Measurements from ENCODE around the gene PLA2R1.

Gene PLA2R1

GRCh38 chr2:160015746-160016145 is 46.7 kb downstream of the PLA2R1 start (continued):
- no peak for TF ChIP-seq REST (tag by site-specific recombination; IDR thresholded peaks at IDR 0.05)
- no peak for TF ChIP-seq TCF7L2 (IDR thresholded peaks at IDR 0.05; ENCODE audit: borderline replicate concordance, low read depth, low read length)
- TF ChIP-seq PRDM1 (tag by site-specific recombination; IDR thresholded peaks at IDR 0.05) = no peak
- no peak for TF ChIP-seq ZNF202 (tag by site-specific recombination; IDR thresholded peaks at IDR 0.05; ENCODE audit: borderline replicate concordance)
- TF ChIP-seq OVOL3 (tag by site-specific recombination; IDR thresholded peaks at IDR 0.05) = no peak
- no peak for TF ChIP-seq ZSCAN4 (tag by site-specific recombination; IDR thresholded peaks at IDR 0.05)
- TF ChIP-seq ZNF837 (tag by site-specific recombination; IDR thresholded peaks at IDR 0.05) = no peak
- no peak for TF ChIP-seq ZSCAN5A (tag by site-specific recombination; IDR thresholded peaks at IDR 0.05)
- TF ChIP-seq ZNF24 (tag by site-specific recombination; IDR thresholded peaks at IDR 0.05) = no peak
- no peak for TF ChIP-seq ZNF292 (tag by site-specific recombination; IDR thresholded peaks at IDR 0.05; ENCODE audit: borderline replicate concordance, low read depth)
- TF ChIP-seq ZBTB20 (tag by site-specific recombination; IDR thresholded peaks at IDR 0.05) = no peak

GRCh38 chr2:160014227-160014626 is 48.2 kb downstream of the PLA2R1 start:
- Histone ChIP-seq H3K4me3 (ENCODE audit: low read depth, low read length) (no peak overlapping the region), H3K27ac (ENCODE audit: extremely low read depth, low read depth, low read length) (no peak overlapping the region), H3K4me1 (ENCODE audit: control insufficient read depth, insufficient read depth, low read length) (no peaks in the 10 kb centered on the region), H3K9me3 (ENCODE audit: control insufficient read depth, insufficient read depth, low read depth, low read length) (no peaks in the 10 kb centered on the region), H3K36me3 (ENCODE audit: control insufficient read depth in 2 of 2, insufficient read depth in 1 of 2, low read length in 2 of 2) (no peaks in the 10 kb centered on the region)
- ChIA-PET CTCF (interaction anchor here (0.6 to 0.7 kb wide), 4 partner anchors 16 to 198 kb away, joined by 3 to 4 read pairs (median 4); no protein-coding TSS in a partner anchor), POLR2A (no interaction called here)
- TF ChIP-seq ZBTB44 (tag by site-specific recombination; IDR thresholded peaks at IDR 0.05) (no peak), ZNF140 (tag by site-specific recombination; IDR thresholded peaks at IDR 0.05) (no peak), ZNF596 (tag by site-specific recombination; IDR thresholded peaks at IDR 0.05) (no peak), ZNF629 (tag by site-specific recombination; IDR thresholded peaks at IDR 0.05) (no peak)

GRCh38 chr2:160010361-160011145 is 51.9 kb downstream of the PLA2R1 start:
- ChIA-PET POLR2A (no interaction called here), CTCF (no interaction called here)
- H3K4me3 ChIP-seq (ENCODE audit: low read depth, low read length) = no peak overlapping the region
- no peak for TF ChIP-seq ZNF114 (tag by site-specific recombination; IDR thresholded peaks at IDR 0.05)
- TF ChIP-seq CTCF (tag by site-specific recombination; IDR thresholded peaks at IDR 0.05) = no peak
- TF ChIP-seq ZNF266 (tag by site-specific recombination; IDR thresholded peaks at IDR 0.05; ENCODE audit: low read depth) = no peak
- TF ChIP-seq KLF9 (tag by site-specific recombination; IDR thresholded peaks at IDR 0.05; ENCODE audit: low read depth) = no peak
- TF ChIP-seq REPIN1 (tag by site-specific recombination; IDR thresholded peaks at IDR 0.05; ENCODE audit: low read depth) = no peak
- no peak for TF ChIP-seq ZNF768 (tag by site-specific recombination; IDR thresholded peaks at IDR 0.05)

More at GRCh38 chr2:160010361-160011145, 51.9 kb downstream of the PLA2R1 start:
- Histone ChIP-seq H3K4me1 (ENCODE audit: control insufficient read depth, insufficient read depth, low read length) (no peaks in the 10 kb centered on the region), H3K27ac (ENCODE audit: extremely low read depth, low read depth, low read length) (no peak overlapping the region), H3K36me3 (ENCODE audit: control insufficient read depth in 2 of 2, insufficient read depth in 1 of 2, low read length in 2 of 2) (no peaks in the 10 kb centered on the region), H3K9me3 (ENCODE audit: control insufficient read depth, insufficient read depth, low read depth, low read length) (no peaks in the 10 kb centered on the region)
